ENCODE measurements around the gene SEMA6D.

Gene SEMA6D

GRCh38 chr15:47787875-47788274 is 70.6 kb downstream of the SEMA6D start:
- DNase-seq (ENCODE audit: low read depth), result no peak

GRCh38 chr15:47788685-47789084 is 71.4 kb downstream of the SEMA6D start:
- no peak for DNase-seq (ENCODE audit: low read depth)

- DNase-seq (ENCODE audit: low read depth), result no peak
Measured at GRCh38 chr15:47791161-47791560, 73.9 kb downstream of the SEMA6D start.

GRCh38 chr15:47792231-47792630 is 74.9 kb downstream of the SEMA6D start:
- DNase-seq (ENCODE audit: low read depth), result no peak

- no peak for DNase-seq (ENCODE audit: low read depth)
Measured at GRCh38 chr15:47794252-47794914, 77.1 kb downstream of the SEMA6D start.

GRCh38 chr15:47795864-47796263 is 78.6 kb downstream of the SEMA6D start:
- DNase-seq (ENCODE audit: low read depth), result no peak

- no peak for DNase-seq (ENCODE audit: low read depth)
Measured at GRCh38 chr15:47796339-47796738, 79.0 kb downstream of the SEMA6D start.

- no peak for DNase-seq (ENCODE audit: low read depth)
Measured at GRCh38 chr15:47796830-47797229, 79.5 kb downstream of the SEMA6D start.

GRCh38 chr15:47801522-47801921 is 84.2 kb downstream of the SEMA6D start:
- DNase-seq (ENCODE audit: low read depth), result no peak

- no peak for DNase-seq (ENCODE audit: low read depth)
Measured at GRCh38 chr15:47802216-47802615, 84.9 kb downstream of the SEMA6D start.

- no peak for DNase-seq (ENCODE audit: low read depth)
Measured at GRCh38 chr15:47803767-47804166, 86.5 kb downstream of the SEMA6D start.

GRCh38 chr15:47804733-47805132 is 87.4 kb downstream of the SEMA6D start:
- DNase-seq (ENCODE audit: low read depth), result no peak

GRCh38 chr15:47806008-47806407 is 88.7 kb downstream of the SEMA6D start:
- no peak for DNase-seq (ENCODE audit: low read depth)

- no peak for DNase-seq (ENCODE audit: low read depth)
Measured at GRCh38 chr15:47811172-47811571, 93.9 kb downstream of the SEMA6D start.

GRCh38 chr15:47812470-47812999 is 95.2 kb downstream of the SEMA6D start:
- DNase-seq (ENCODE audit: low read depth), result no peak

- no peak for DNase-seq (ENCODE audit: low read depth)
Measured at GRCh38 chr15:47813748-47814384, 96.6 kb downstream of the SEMA6D start.

GRCh38 chr15:47814620-47815019 is 97.3 kb downstream of the SEMA6D start:
- DNase-seq (ENCODE audit: low read depth), result no peak

- DNase-seq (ENCODE audit: low read depth), result no peak
Measured at GRCh38 chr15:47817969-47818548, 100.8 kb downstream of the SEMA6D start.

- no peak for DNase-seq (ENCODE audit: low read depth)
Measured at GRCh38 chr15:47819158-47819557, 101.9 kb downstream of the SEMA6D start.

- DNase-seq (ENCODE audit: low read depth), result no peak
Measured at GRCh38 chr15:47820057-47820746, 102.9 kb downstream of the SEMA6D start.

GRCh38 chr15:47820747-47821319 is 103.5 kb downstream of the SEMA6D start:
- DNase-seq (ENCODE audit: low read depth), result no peak

GRCh38 chr15:47822048-47822447 is 104.7 kb downstream of the SEMA6D start:
- no peak for DNase-seq (ENCODE audit: low read depth)

All from activated gamma-delta T cell treated with anti-CD3 and anti-CD28 coated beads, Interleukin-2, amount 50 U/mL, for 16 hours (primary cell).